NCI-H524 treated with DMSO at 0.1 percent for 48 hours (cell line): Measurements from ENCODE around the gene TPSB2.
"Not testable (repeated sequence)": the region's sequence is repeated elsewhere in the genome, so short reads cannot be mapped to it uniquely, and the experiment has no call there.

ENCODE experiments used
- DNase-seq: peaks from one replicate; lab custom pipeline; 2025; lab: John Stamatoyannopoulos, UW

The TPSB2 gene

GRCh38 chr16:1261131-1261892 lies 31.3 kb upstream of the TPSB2 start:
- DNase-seq = no peak

DNA sequence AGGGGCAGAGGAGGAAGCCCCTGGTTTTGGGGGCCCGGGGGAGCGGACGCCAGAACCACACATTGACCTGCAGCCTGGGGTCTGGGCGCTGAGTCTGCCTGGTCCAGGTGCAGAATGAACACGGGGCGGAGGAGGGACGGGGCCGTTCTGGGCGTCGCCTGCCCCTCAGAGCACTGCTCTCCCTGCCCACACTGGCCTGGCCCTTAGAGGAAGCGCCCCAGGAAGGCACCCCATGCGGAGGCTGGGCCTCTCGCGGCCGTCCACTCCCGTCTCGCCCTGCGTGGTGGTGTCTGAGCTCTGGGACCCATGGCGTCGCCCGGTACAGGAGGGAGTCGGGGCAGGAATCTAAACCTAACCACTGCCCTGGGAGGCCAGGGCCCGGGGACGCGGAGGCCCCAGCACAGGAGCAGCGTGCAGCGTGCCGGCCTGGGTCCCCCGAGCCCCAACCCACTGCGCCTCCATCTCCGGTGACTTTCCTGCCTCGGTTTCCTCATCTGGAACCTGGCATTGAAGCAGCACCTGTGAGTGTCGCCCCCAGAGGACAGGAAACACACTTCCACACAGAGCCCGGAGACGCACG lies 30.2 kb upstream of the TPSB2 start:
- no peak for DNase-seq

GRCh38 chr16:1259760-1260068 lies 29.7 kb upstream of the TPSB2 start:
- no peak for DNase-seq

- no peak for DNase-seq
These were observed 29.1 kb upstream of the TPSB2 start for GRCh38 chr16:1258906-1259759.

DNA sequence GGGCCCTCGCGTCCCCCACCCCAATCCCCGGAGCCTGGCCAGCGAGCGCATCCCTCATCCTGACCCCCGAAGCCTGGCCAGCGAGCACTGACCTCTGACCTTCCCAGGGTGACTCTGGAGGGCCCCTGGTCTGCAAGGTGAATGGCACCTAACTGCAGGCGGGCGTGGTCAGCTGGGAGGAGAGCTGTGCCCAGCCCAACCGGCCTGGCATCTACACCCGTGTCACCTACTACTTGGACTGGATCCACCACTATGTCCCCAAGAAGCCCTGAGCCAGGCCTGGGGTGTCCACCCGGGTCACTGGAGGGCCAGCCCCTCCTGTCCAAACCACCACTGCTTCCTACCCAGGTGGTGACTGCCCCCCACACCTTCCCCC lies 28.2 kb upstream of the TPSB2 start:
- no peak for DNase-seq

GRCh38 chr16:1257561-1258224 lies 27.7 kb upstream of the TPSB2 start:
- DNase-seq = no peak

DNA sequence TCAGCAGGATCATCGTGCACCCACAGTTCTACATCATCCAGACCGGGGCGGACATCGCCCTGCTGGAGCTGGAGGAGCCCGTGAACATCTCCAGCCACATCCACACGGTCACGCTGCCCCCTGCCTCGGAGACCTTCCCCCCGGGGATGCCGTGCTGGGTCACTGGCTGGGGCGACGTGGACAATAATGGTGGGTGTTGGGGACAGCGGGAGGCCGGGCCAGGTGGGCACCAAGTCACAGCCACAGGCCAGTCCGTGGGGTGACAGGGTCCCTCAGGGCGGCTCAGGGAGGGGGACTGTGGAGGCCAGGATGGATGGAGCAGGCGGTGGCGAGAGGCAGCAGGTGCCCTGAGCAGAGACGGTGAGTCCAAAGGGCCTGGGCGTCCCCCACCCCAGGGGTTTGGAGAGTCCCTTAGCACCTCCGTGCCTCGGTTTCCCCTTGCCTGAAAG lies 26.9 kb upstream of the TPSB2 start:
- no peak for DNase-seq

GRCh38 chr16:1256296-1256873 lies 26.4 kb upstream of the TPSB2 start:
- not testable (repeated sequence) for DNase-seq

- DNase-seq = not testable (repeated sequence)
These were observed 25.5 kb upstream of the TPSB2 start, which contains the start of gene TPSD1 for GRCh38 chr16:1255276-1256122. Gene TPSD1, plus strand, starts transcription at chr16:1256069. Its CDS starts 212 bp downstream, at chr16:1256281.

DNA sequence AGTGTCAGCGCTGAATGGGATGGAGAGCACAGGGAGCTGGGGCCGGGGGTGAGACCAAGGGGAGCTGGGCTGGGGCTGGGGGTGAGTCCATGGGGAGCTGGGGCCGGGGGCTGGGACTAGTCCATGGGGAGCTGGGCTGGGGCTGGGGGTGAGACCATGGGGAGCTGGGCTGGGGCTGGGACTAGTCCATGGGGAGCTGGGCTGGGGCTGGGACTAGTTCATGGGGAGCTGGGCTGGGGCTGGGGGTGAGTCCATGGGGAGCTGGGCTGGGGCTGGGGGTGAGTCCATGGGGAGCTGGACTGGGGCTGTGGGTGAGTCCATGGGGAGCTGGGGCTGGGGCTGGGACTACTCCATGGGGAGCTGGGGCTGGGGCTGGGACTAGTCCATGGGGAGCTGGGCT lies 24.8 kb upstream of the TPSB2 start:
- not testable (repeated sequence) for DNase-seq

DNA sequence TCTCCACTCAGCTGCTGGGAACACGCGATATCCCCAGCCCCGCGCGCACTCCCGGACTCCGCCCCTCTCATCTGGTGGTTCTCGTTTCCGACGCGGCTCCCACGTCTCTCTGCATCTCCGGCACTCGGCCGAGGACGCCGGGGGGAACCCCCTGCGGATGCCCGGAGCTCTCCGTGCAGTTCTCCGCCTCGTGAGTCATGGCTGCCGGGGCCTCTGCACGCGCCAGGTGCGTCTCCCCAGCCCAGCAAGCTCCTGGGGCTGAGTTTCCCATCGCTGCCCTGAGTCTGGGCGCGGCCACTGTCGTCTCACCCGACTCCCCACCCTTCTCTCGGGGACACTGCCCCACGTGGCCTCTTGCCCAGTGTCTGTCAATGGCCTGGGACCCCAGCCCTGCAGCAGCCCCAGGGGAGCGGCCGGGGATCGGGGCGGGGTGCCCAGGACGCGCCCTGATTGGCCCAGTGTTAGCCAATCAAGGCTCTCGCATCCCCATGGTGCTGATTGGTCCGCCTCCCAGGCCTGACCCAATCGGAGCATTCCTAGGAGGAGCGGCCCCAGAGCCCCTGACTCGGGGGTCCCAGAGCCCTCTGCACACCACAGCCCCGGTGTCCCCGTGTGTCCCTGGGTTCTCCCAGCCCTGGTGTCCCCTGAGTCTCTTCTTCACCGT lies 23.8 kb upstream of the TPSB2 start:
- not testable (repeated sequence) for DNase-seq

DNA sequence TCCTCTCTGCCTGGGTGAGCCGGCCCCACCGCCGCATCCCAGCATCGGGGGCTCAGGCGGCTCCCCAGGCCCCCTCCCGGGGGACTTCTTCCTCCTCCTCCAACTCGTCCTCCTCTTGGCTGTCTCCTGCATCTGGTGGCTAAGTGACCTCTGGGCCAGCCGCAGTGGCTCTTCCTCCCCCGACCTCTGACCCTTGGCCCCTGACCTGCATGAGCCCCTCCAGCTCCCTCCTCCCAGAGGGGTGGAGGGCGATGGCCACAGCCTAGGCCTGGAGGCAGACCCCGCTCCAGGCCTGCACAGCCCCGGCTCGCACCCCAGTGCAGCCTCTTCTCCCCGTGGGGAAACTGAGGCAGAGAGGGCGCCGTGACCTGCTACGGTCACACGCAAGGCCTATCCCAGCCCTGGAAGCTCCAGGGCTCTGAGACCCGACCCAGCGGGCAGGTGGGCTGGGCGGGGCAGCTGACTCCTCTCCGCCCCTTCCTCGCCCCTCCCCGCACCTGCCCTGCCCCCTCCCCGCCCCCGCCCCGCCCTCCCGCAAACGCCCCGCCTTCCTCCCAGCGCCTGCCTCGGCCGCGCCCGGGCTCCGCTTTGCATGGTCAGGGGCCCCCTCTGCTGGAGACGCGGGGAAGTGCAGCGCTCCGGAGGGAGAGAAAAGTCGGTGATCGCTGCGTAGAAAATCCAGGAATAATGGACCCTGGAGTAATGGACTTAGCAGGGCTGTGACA lies 19.2 kb upstream of the TPSB2 start:
- not testable (repeated sequence) for DNase-seq

- DNase-seq = not testable (repeated sequence)
These were observed 18.0 kb upstream of the TPSB2 start for GRCh38 chr16:1247903-1248537.

DNA sequence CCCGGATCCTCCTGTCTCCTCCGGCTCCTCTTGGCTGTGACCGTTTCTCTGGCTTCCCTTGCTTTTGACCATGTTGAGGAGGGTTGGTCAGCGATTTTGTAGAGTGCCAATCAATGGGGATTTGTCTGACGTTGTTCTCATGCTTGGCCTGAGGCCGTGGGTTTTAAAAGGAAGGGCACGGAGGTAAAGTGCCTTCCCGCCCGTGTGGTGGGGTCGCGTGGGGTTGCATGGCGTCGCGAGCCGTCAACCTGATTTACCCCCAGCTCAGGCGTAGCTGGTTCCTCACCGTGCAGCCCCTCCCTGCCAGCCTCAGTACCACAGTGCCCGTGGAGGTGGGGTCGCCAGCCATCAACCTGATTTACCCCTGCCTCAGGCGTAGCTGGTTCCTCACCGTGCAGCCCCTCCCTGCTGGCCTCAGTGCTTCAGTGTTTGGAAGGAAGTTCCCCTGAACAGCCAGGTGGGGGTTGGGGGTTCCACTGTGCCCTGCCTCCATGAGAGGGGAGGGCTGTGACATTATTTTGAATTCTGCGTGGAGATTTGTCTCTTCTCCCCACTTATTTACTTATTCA lies 15.6 kb upstream of the TPSB2 start:
- no peak for DNase-seq

DNA sequence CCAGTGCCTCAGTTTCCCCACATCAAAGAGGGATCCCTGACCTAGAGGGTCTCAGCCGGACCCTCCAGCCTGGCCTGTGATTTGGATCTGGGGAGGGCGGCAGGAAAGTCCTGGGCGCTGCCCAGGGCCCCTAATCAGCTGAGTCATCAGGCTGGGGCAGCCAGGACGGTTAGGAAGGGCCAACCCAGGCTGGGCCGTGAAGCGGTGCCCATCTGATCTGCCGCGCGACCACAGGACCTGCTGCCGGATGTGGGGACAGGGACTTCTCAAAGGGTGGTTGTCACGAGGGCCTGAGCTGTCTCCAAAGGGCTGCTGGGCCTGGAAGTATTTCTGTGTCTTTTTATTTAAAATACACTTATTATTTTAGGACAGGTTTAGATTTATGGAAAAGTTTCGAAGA lies 14.9 kb upstream of the TPSB2 start:
- no peak for DNase-seq

- DNase-seq = not testable (repeated sequence)
These were observed 14.2 kb upstream of the TPSB2 start for GRCh38 chr16:1243907-1244850.

- DNase-seq = not testable (repeated sequence)
These were observed 13.4 kb upstream of the TPSB2 start for GRCh38 chr16:1243363-1243762.

- DNase-seq = not testable (repeated sequence)
These were observed 11.1 kb upstream of the TPSB2 start for GRCh38 chr16:1241081-1241480.
